GM10266 (cell line): Measurements from ENCODE around the gene PRELP.

Experiments used
- DNase-seq: peaks from one replicate; pipeline ENCODE4 v3.0.0; 2012; ENCODE audit errors: extremely low spot score
- TF ChIP-seq, protein P1 (sequence below): IDR thresholded peaks from 2 replicates; pipeline ENCODE4 v1.5.1; 2012; ENCODE audit warnings: mild to moderate bottlenecking, low read depth; ENCODE audit not compliant: control insufficient read depth, insufficient read depth; ENCODE audit errors: missing control alignments

PRELP gene

DNA sequence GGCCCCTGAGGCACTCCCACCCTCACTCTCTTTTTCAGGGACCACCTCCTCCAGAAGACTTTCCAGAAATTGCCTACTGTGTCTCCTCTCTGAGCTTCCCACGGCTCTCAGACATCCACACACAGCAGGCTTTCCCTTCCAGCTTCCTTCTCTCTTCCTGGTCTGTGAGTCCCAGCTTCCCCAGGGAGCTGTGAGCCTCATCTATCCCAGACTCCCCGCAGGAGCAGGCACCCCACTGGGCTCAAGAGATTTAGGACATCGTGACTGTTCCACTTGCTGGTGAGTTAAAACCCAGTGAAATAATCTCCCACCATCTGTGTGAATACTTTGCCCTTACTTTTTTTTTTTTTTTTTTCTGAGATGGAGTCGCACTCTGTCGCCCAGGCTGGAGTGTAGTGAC, 22.0 kb upstream of the PRELP start:
- TF ChIP-seq, protein P1, sequence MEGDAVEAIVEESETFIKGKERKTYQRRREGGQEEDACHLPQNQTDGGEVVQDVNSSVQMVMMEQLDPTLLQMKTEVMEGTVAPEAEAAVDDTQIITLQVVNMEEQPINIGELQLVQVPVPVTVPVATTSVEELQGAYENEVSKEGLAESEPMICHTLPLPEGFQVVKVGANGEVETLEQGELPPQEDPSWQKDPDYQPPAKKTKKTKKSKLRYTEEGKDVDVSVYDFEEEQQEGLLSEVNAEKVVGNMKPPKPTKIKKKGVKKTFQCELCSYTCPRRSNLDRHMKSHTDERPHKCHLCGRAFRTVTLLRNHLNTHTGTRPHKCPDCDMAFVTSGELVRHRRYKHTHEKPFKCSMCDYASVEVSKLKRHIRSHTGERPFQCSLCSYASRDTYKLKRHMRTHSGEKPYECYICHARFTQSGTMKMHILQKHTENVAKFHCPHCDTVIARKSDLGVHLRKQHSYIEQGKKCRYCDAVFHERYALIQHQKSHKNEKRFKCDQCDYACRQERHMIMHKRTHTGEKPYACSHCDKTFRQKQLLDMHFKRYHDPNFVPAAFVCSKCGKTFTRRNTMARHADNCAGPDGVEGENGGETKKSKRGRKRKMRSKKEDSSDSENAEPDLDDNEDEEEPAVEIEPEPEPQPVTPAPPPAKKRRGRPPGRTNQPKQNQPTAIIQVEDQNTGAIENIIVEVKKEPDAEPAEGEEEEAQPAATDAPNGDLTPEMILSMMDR: no peak
- no peak for DNase-seq

DNA sequence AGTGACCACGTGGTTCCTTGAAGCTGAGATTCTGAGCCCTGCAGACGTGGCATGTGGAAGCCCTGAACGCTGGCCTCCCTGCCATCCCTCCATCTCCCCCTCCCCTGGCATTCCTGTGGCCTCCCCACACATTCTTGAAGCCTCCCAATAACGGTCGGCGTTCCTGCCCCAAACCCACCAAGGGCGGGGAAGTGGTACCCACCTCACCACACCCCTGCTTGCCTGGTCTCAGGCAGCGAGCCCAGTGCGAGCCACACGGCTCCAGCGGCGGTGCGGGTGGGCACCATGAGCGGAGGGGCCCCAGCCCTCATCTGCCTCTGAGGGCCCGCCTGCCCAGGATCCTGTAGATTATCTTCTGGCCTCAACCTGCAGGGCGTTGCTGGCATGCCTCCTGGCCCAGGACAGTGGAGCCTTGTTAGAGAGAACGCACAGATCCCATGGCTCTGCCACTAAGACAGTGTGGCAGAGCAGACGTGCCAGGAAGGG, 20.6 kb upstream of the PRELP start:
- TF ChIP-seq, protein P1: no peak
- no peak for DNase-seq

DNA sequence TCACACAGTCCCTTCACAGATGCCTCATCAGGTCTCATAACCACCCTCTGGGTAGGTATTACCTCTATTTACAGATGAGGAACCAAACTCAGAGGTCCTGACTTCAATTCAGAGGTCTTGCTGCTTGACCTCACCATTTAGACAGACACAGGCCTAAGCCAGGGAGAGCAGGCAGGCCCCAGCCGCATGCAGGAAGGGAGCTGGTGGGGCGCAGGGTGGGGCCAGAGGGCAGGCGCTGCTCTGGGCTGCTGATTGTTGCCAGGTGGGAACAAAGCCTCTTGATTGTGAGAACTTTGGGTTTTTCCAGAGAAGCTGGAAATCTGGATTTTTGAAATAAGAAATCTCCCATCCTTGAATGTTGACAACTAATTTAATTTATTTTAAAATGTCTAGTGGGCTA, 19.9 kb upstream of the PRELP start:
- DNase-seq: no peak
- TF ChIP-seq, protein P1: no peak

GRCh38 chr1:203456577-203456976, 19.0 kb upstream of the PRELP start:
- no peak for DNase-seq
- TF ChIP-seq, protein P1: no peak

GRCh38 chr1:203458078-203458477, 17.5 kb upstream of the PRELP start:
- TF ChIP-seq, protein P1: no peak
- no peak for DNase-seq

DNA sequence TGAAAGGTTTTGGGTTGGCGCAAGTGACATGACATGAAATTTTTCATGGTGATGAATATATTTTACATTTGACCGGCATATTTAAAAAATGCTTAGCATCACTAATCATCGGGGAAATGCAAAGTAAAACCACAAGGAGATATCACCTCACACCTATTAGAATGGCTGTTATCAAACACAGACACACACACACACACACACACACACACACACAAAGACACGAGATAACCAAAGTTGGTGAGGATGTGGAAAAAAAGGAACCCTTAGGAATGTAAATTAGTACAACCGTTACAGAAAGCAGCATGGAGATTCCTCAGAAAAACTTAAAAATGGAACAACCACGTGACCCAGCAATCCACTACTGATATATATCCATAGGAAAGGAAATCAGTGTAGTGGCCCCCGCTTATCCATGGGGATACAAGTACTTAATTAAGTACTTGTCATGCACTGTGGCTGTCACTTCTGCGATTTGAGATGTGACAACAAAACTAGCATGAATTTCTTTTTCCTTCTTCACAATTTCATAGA, 15.9 kb upstream of the PRELP start:
- TF ChIP-seq, protein P1: no peak
- no peak for DNase-seq

DNA sequence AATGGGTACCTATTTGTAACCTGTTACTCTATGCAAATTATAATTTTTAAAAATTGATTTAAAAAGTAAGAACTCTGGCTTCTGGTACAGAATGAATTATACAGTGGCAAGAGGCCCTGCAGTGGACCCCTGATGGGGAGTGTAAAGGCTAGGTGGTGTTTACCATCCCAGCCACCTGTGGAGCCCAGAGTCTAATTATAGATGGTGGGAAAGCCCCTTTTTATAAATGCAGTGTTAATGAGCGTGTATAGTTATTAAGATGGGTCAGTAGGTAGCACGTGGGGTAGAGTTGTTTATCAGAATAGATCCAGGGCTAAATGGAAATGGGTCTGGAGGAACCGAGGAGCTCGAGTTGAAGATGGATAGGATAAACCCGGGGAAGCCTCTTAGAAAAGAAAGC, 13.9 kb upstream of the PRELP start:
- TF ChIP-seq, protein P1: no peak
- DNase-seq: no peak
